ENCODE measurements around the gene SHQ1. TPM values are rescaled to one million over a fixed set of nuclear protein-coding genes. Genes with fewer than 3 reads are reported as not detected.
A peak's percentile ranks its signal among the peaks of the same experiment; 100 is the strongest.

The SHQ1 gene
- total RNA-seq, 2 donors from 2014 or later = 26.4 to 26.7 TPM

DNA sequence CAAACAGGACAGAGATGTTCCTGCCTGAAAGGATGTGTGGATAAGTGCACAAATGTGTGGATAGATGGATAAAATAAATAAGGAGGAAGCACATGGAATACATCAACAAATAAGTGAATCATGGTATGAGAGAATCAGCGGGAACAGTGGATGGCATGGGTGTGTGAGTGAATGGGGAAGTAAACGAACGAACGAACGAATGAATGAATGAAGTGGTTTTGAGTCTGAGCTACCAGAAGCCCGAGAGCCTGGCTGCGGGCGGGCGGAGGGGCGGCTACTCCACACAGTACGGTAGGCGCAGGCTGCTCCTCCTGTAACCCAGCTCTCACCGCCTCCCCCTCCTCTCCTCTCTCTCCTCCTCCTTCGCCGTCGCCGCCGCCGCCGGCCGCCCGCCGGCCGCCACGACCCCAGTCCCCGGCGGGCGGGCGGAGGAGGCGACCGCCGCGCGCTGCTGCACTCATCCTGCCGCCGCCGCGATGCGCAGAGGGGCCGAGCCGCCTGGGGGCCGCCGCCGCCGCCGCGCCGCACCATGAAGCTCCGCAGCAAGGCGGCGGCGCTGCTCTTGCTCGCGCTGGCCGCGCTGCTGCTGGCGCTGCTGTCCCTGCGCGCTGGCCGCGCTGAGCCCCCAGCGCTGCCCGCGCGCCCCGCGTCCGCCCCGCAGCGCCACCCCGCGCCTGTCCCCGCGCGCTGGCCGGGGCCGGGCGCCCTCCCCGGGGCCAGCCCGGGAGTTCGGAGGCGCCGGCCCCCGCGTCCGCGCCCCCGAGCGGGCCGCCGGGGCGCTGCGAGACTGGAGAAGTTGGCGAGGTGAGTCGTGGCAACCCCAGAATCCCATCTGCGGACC lies 39.7 kb upstream of the SHQ1 start, which contains the start of gene GXYLT2:
Gene GXYLT2, plus strand, starts transcription at position 342 of the 841 bp plus-strand sequence. Its CDS starts 188 bp downstream, at position 530.
- Mint-ChIP-seq H3K36me3 (ENCODE audit: insufficient read depth in 2 of 2) (peaks cover 0 to 7% of the 10 kb centered on the region in 2 donors), H3K27ac (no peak within 1 kb of the TSS), H3K27me3 (ENCODE audit: low read depth) (peaks cover 79% of the 10 kb centered on the region), H3K4me1 (ENCODE audit: low read depth) (peaks cover 19% of the 10 kb centered on the region), H3K9me3 (peaks cover 0 to 1% of the 10 kb centered on the region in 2 donors), H3K4me3 (peak within 1 kb of the TSS; percentile 84 to 88)
- DNase-seq = peak; percentile 42 to 57
- ATAC-seq (replicated peaks in 1 of 2) = peak; percentile 86 to 87

DNA sequence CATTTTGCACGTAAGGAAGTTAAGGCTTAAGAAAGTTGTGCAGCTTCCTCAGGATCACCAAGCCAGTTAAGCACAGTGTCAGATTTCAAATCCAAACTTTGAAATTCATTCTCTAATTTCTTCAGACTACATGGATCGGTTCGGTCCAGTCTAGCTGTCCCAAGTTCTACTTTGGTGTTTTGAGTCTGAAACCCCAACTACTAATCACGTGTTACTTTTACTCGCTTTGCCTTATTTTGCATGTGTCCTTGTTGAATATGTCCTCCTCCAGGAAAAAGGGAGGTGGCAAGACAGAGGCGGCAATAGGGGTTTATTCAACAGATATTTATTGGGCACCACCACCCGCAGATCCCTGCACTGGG lies 39.1 kb upstream of the SHQ1 start:
- Mint-ChIP-seq H3K4me3 (peak overlapping the region; percentile 84 to 88), H3K4me1 (ENCODE audit: low read depth) (peaks cover 19% of the 10 kb centered on the region), H3K9me3 (peaks cover 0 to 1% of the 10 kb centered on the region in 2 donors), H3K27me3 (ENCODE audit: low read depth) (peaks cover 75% of the 10 kb centered on the region), H3K36me3 (ENCODE audit: insufficient read depth in 2 of 2) (peaks cover 0 to 7% of the 10 kb centered on the region in 2 donors), H3K27ac (no peak overlapping the region)
- DNase-seq = no peak
- no peak for ATAC-seq (replicated peaks in 1 of 2)

DNA sequence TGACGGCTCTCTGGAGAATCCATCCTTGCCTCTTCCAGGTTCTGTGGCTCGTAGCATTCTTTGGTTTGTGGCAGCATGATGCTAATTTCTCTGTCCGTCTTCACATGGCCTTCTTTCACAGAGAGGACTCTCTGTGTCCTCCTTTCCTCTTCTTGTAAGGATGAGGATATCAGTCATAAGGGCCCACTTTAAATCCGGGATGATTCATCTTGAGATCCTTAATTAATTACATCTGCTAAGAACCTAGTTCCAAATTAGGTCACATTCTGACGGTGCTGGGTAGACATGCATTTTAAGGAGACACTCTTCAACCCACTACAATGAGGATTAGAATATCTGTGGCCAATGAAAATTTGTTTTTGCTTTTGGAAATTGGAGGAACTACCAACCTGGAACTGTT lies 23.9 kb upstream of the SHQ1 start:
- Mint-ChIP-seq H3K27me3 (ENCODE audit: low read depth) (peaks cover 13% of the 10 kb centered on the region), H3K4me3 (no peak overlapping the region), H3K4me1 (ENCODE audit: low read depth) (no peaks in the 10 kb centered on the region), H3K27ac (no peak overlapping the region), H3K9me3 (no peaks in the 10 kb centered on the region), H3K36me3 (ENCODE audit: insufficient read depth in 2 of 2) (no peaks in the 10 kb centered on the region)
- ATAC-seq (replicated peaks in 1 of 2) (no peak), DNase-seq (no peak)

DNA sequence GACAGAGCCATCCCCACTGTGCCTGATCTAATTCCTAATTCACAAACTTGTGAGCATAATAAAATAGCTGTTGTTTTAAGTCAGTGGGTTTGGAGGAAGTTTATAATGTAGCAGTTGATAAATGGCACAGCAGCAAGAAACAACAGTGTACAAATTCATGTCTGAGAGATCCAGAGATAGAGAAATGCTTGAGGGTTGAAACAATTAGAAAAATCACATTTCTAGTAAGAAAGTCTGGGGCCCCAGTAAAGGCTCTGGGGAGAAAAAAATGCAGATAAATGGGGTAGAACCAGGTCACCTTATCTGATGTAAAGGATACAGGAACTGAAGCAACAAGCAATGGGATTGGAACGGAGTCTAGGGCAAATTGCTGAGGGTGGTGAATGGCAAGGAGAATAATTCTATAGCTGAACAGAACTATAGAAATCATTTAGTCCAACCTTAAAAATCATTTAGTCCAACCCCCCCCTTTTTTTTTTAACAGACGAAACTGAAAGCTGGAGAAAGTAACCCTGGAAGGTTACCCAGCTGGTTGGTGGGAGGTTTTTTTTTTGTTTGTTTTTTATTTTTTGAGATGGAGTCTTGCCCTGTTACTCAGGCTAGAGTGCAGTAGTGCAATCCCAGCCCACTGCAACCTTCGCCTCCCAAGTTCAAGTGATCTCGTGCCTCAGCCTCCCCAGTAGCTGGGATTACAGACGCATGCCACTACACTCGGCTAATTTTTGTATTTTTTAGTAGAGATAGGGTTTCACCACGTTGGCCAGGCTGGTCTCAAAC lies 14.3 kb upstream of the SHQ1 start:
- DNase-seq (no peak), ATAC-seq (replicated peaks in 1 of 2) (no peak)
- Mint-ChIP-seq H3K9me3 (no peaks in the 10 kb centered on the region), H3K27ac (no peak overlapping the region), H3K27me3 (ENCODE audit: low read depth) (no peaks in the 10 kb centered on the region), H3K36me3 (ENCODE audit: insufficient read depth in 2 of 2) (no peaks in the 10 kb centered on the region), H3K4me1 (ENCODE audit: low read depth) (no peaks in the 10 kb centered on the region), H3K4me3 (no peak overlapping the region)

DNA sequence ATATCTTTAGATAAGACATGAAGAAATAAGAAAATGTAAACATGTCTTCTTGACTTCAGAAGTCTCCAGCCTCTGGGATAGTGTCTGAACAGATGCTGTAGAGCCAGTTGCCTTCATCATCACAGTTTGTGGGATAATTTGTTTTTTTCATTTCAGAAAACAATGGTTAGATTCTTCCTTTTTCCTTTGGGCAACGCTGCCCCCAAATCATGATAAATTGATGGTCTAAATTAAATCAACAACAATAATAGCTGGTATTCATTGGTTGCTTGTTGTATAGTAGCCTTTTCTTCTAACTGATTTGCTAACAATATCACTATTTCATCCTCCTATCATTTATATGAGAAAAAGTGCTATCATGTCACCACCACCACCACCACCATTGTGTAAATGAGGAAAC lies 12.6 kb upstream of the SHQ1 start:
- Mint-ChIP-seq H3K27me3 (ENCODE audit: low read depth) (no peaks in the 10 kb centered on the region), H3K4me3 (no peak overlapping the region), H3K9me3 (no peaks in the 10 kb centered on the region), H3K4me1 (ENCODE audit: low read depth) (no peaks in the 10 kb centered on the region), H3K36me3 (ENCODE audit: insufficient read depth in 2 of 2) (no peaks in the 10 kb centered on the region), H3K27ac (no peak overlapping the region)
- DNase-seq (no peak), ATAC-seq (replicated peaks in 1 of 2) (no peak)

DNA sequence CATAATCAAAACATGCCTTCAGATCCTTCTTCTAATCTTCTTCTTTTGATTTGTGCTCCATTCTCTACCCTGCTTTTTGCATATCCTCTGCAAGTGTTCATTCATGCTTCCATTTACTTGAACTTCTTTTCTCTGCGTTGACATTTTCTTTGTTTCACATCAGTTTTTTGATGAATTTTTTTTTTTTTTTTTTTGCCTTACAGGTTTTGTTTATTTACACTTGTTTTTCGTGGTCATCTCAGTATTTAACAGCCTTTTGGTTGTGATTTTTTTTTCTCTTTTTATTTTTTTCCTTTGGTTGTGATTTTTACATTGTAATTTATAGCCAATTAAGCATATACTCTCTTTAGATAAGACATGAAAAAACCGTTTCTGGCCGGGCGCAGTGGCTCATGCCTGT lies 11.8 kb upstream of the SHQ1 start:
- ATAC-seq (replicated peaks in 1 of 2) (no peak), DNase-seq (no peak)
- no peaks in the 10 kb centered on the region for H3K36me3 Mint-ChIP-seq (ENCODE audit: insufficient read depth in 2 of 2)
- no peak overlapping the region for H3K27ac Mint-ChIP-seq
- no peaks in the 10 kb centered on the region for H3K27me3 Mint-ChIP-seq (ENCODE audit: low read depth)
- no peaks in the 10 kb centered on the region for H3K4me1 Mint-ChIP-seq (ENCODE audit: low read depth)
- H3K9me3 Mint-ChIP-seq = no peaks in the 10 kb centered on the region
- no peak overlapping the region for H3K4me3 Mint-ChIP-seq

DNA sequence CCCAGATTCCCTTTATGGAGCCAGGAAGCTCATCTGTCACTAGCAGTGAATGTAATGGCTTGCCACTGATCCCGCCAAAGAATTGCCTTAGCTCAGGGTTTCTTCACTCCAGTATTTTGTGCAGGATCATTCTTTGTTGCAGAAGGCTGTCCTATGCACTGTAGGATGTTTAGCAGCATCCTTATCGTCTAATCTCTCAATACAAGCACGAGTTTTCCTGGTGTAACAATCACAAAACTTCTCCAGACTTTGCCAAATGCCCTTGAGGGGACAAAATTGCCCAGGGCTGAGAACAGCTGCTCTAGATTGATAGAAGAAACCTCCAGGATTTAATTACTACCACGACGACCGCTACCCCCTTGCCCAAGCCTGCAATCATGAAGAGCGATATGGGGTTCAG lies 6.8 kb upstream of the SHQ1 start:
- Mint-ChIP-seq H3K9me3 (no peaks in the 10 kb centered on the region), H3K4me3 (no peak overlapping the region), H3K27me3 (ENCODE audit: low read depth) (no peaks in the 10 kb centered on the region), H3K27ac (no peak overlapping the region), H3K4me1 (ENCODE audit: low read depth) (no peaks in the 10 kb centered on the region), H3K36me3 (ENCODE audit: insufficient read depth in 2 of 2) (no peaks in the 10 kb centered on the region)
- ATAC-seq (replicated peaks in 1 of 2) (no peak), DNase-seq (no peak)

DNA sequence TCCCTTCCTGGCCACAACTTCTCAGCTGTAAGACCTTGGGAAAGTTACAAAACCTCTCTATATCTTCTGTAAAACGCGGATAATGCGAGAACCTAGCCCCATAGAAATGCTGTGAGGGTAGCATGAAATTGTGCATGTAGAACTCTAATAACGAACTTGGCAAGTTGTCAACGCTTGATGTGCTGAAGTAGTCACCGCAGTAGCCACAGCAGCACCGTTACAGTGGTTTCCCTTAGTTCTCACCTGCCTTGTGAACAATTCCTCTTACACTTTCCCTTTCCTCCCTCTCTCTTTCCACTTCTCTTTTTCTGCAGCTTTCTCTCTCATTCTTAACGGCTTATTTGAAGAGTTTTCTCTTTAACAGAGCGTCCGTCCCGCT lies 447 bp upstream of the SHQ1 start:
- Mint-ChIP-seq H3K27ac (peak overlapping the region; percentile 77), H3K9me3 (no peaks in the 10 kb centered on the region), H3K27me3 (ENCODE audit: low read depth) (peaks cover 8% of the 10 kb centered on the region), H3K4me3 (peak overlapping the region; percentile 94 to 100), H3K36me3 (ENCODE audit: insufficient read depth in 2 of 2) (peaks cover 7 to 9% of the 10 kb centered on the region in 2 donors), H3K4me1 (ENCODE audit: low read depth) (peaks cover 54% of the 10 kb centered on the region)
- ATAC-seq (replicated peaks in 1 of 2) = peak; percentile 46 to 58
- DNase-seq = peak; percentile 32 to 56

DNA sequence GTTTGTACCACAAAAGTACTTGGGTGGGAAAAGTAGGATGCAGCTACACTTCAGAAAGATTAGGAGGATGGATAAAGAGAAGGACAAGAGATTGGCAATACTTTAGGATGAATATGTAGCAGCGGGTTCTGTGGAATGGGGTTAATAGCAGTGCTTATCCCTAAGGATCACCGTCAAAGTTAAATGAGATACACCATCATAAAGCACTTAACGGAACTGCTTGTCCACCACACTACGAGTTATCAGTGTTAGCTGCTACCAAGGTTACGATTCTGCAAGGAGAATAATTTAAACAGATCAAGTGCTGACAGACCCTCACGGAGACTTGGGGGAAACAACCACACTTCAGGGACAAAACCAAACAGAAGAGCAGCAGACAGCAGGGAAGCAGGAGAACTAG lies 963 bp downstream of the SHQ1 start:
- H3K4me3 Mint-ChIP-seq = peak overlapping the region; percentile 94 to 100
- H3K27me3 Mint-ChIP-seq (ENCODE audit: low read depth) = peaks cover 8% of the 10 kb centered on the region
- DNase-seq (no peak), ATAC-seq (replicated peaks in 1 of 2) (no peak)
- H3K9me3 Mint-ChIP-seq = no peaks in the 10 kb centered on the region
- peaks cover 7 to 12% of the 10 kb centered on the region in 2 donors for H3K36me3 Mint-ChIP-seq (ENCODE audit: insufficient read depth in 2 of 2)
- H3K27ac Mint-ChIP-seq = peak overlapping the region; percentile 87
- H3K4me1 Mint-ChIP-seq (ENCODE audit: low read depth) = peaks cover 54% of the 10 kb centered on the region

DNA sequence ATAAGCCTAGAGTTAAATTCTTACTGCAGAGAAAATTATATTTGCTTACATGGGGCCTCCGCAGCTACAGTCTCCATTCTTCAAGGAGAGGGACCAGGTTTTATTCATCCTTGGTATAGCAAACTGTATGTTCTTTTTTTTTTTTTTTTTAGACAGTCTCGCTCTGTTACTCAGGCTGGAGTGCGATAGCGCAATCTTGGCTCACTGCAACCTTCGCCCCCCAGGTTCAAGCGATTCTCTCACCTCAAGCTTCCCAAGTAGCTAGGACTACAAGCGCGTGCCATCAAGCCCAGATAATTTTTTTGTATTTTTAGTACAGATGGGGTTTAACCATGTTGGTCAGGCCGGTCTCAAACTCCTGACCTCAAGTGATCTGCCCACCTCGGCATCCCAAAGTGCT lies 2.1 kb downstream of the SHQ1 start:
- ATAC-seq (replicated peaks in 1 of 2) (no peak), DNase-seq (no peak)
- Mint-ChIP-seq H3K4me1 (ENCODE audit: low read depth) (peaks cover 54% of the 10 kb centered on the region), H3K36me3 (ENCODE audit: insufficient read depth in 2 of 2) (peaks cover 7 to 18% of the 10 kb centered on the region in 2 donors), H3K9me3 (no peaks in the 10 kb centered on the region), H3K27me3 (ENCODE audit: low read depth) (peaks cover 8% of the 10 kb centered on the region), H3K27ac (no peak overlapping the region), H3K4me3 (peak overlapping the region; percentile 94 to 100)

DNA sequence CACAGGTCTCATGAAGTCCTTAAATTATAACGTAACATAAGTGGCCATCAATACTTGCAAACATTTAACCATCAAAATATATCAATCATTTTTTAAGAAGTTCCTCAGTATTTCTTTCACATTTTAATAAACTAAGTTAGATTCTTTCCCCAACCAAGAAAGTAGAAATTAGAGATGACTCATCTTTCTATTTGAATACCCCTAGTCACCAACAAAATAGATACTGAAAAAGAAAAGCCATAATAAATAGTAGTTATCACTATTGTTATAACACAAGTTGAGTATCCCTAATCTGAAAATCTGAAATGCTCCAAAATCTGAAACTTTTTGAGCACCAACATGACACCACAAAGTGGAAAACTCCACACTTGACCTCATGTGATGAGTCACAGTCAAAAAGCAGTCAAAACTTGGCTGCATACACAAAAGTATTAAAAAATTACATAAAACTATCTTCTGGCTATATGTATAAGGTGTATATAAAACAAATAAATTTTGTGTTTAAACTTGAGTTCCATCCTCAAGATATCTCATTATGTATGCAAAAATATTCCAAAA lies 3.7 kb downstream of the SHQ1 start:
- ATAC-seq (replicated peaks in 1 of 2) = peak; percentile 14 to 21
- peaks cover 5% of the 10 kb centered on the region for H3K27me3 Mint-ChIP-seq (ENCODE audit: low read depth)
- H3K4me1 Mint-ChIP-seq (ENCODE audit: low read depth) = peaks cover 51% of the 10 kb centered on the region
- peaks cover 7 to 25% of the 10 kb centered on the region in 2 donors for H3K36me3 Mint-ChIP-seq (ENCODE audit: insufficient read depth in 2 of 2)
- H3K9me3 Mint-ChIP-seq = no peaks in the 10 kb centered on the region
- H3K4me3 Mint-ChIP-seq = peak overlapping the region; percentile 52 to 63
- peak in 1 of 2 donors; percentile 17 for DNase-seq
- H3K27ac Mint-ChIP-seq = peak overlapping the region; percentile 84

DNA sequence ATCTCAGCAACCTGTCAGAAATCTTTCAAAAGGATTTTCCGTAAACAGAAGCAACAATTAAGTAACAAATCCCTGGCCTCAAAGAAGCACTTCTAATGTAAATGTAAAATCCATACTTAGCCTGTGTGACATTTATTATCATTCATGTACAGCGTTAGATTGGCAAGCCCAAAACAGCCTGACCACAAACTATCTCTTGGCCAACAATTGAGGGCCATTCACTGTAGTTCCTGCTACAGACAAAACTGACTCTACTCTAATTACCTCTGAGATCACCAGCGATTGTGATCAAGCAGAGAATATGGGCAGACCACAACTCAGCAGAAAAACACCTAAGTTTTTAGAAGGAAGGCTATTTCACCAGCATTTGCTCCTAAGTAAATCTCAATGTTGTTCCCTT lies 9.2 kb downstream of the SHQ1 start:
- no peak overlapping the region for H3K27ac Mint-ChIP-seq
- peaks cover 4% of the 10 kb centered on the region for H3K4me1 Mint-ChIP-seq (ENCODE audit: low read depth)
- H3K27me3 Mint-ChIP-seq (ENCODE audit: low read depth) = no peaks in the 10 kb centered on the region
- ATAC-seq (replicated peaks in 1 of 2) = no peak
- no peak for DNase-seq
- H3K4me3 Mint-ChIP-seq = no peak overlapping the region
- peaks cover 2 to 21% of the 10 kb centered on the region in 2 donors for H3K36me3 Mint-ChIP-seq (ENCODE audit: insufficient read depth in 2 of 2)
- no peaks in the 10 kb centered on the region for H3K9me3 Mint-ChIP-seq

DNA sequence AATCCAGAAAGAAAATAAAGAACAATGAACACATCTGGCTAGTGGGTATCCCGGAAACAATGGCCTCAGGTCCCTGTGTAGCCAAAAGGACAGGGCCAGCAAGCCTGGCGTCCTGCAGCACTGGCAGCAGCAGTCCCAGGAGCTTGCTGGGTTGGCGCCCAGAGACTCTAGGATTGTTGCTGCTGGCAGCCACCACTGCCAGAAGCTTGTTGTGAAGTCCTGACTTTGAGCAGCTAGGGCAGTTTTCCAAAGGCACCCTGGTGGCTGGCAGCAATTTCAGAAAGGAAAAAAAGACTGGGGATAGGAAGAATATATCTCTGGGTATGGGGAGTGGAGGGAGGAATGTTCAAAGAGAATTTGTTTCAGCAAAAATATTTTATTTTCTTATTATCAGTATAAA lies 11.3 kb downstream of the SHQ1 start:
- H3K4me1 Mint-ChIP-seq (ENCODE audit: low read depth) = no peaks in the 10 kb centered on the region
- no peaks in the 10 kb centered on the region for H3K9me3 Mint-ChIP-seq
- H3K4me3 Mint-ChIP-seq = no peak overlapping the region
- ATAC-seq (replicated peaks in 1 of 2) = no peak
- DNase-seq = no peak
- H3K27ac Mint-ChIP-seq = no peak overlapping the region
- H3K27me3 Mint-ChIP-seq (ENCODE audit: low read depth) = no peaks in the 10 kb centered on the region
- peaks cover 2 to 15% of the 10 kb centered on the region in 2 donors for H3K36me3 Mint-ChIP-seq (ENCODE audit: insufficient read depth in 2 of 2)
